Measurements from ENCODE around the gene MYRF. TPM values are rescaled to one million over a fixed set of nuclear protein-coding genes. Genes with fewer than 3 reads are reported as not detected.

Gene MYRF
- polyA plus RNA-seq, 1 donor (not counting 4 experiments of a cell fraction or from before 2014, with no cell fraction given): 0.14 TPM

DNA sequence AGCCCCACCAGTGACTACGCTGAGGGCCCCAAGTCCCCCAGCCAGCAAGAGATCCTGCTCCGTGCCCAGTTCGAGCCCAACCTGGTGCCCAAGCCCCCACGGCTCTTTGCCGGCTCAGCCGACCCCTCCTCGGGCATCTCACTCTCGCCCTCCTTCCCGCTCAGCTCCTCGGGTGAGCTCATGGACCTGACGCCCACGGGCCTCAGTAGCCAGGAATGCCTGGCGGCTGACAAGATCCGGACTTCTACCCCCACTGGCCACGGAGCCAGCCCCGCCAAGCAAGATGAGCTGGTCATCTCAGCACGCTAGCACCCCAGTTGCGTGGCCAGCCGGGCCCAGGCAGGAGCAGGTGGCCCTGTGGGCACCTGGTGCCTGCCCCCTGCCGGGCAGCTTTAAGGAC is 8.3 kb upstream of the MYRF start:
- FAIRE-seq (no peak), DNase-seq (ENCODE audit: low read depth, low spot score) (no peak)
- Histone ChIP-seq H3K4me1 (ENCODE audit: control insufficient read depth, extremely low read depth, insufficient read depth, low read length) (no peaks in the 10 kb centered on the region), H3K9me3 (ENCODE audit: control insufficient read depth, low read depth, low read length) (no peaks in the 10 kb centered on the region), H3K79me2 (ENCODE audit: control insufficient read depth, insufficient read depth, low read length) (no peaks in the 10 kb centered on the region), H3K27ac (ENCODE audit: control insufficient read depth, insufficient read depth, low read length) (no peak overlapping the region), H3K4me3 (ENCODE audit: control insufficient read depth in 2 of 3, extremely low read depth in 1 of 3, insufficient read depth in 2 of 3, low read depth in 1 of 3, low read length in 3 of 3) (no peak overlapping the region), H3K4me2 (ENCODE audit: control insufficient read depth, extremely low read depth, insufficient read depth, low read depth, low read length) (no peak overlapping the region), H3K9ac (ENCODE audit: control insufficient read depth, extremely low read depth, insufficient read depth, low read length) (no peak overlapping the region), H3K36me3 (ENCODE audit: control insufficient read depth in 2 of 2, extremely low read depth in 1 of 2, insufficient read depth in 2 of 2, low read length in 2 of 2) (no peaks in the 10 kb centered on the region), H3K27me3 (ENCODE audit: control insufficient read depth, extremely low read depth, insufficient read depth, low read length) (peaks cover 13% of the 10 kb centered on the region), H3K9me1 (ENCODE audit: control insufficient read depth, extremely low read depth, insufficient read depth, low read length) (no peaks in the 10 kb centered on the region), H2AFZ (ENCODE audit: control insufficient read depth, low read length) (no peak overlapping the region), H4K20me1 (ENCODE audit: control insufficient read depth, extremely low read depth, insufficient read depth, low read length) (no peaks in the 10 kb centered on the region)
- TF ChIP-seq, protein P1, sequence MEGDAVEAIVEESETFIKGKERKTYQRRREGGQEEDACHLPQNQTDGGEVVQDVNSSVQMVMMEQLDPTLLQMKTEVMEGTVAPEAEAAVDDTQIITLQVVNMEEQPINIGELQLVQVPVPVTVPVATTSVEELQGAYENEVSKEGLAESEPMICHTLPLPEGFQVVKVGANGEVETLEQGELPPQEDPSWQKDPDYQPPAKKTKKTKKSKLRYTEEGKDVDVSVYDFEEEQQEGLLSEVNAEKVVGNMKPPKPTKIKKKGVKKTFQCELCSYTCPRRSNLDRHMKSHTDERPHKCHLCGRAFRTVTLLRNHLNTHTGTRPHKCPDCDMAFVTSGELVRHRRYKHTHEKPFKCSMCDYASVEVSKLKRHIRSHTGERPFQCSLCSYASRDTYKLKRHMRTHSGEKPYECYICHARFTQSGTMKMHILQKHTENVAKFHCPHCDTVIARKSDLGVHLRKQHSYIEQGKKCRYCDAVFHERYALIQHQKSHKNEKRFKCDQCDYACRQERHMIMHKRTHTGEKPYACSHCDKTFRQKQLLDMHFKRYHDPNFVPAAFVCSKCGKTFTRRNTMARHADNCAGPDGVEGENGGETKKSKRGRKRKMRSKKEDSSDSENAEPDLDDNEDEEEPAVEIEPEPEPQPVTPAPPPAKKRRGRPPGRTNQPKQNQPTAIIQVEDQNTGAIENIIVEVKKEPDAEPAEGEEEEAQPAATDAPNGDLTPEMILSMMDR (optimal IDR thresholded peaks at IDR 0.05 in 1 of 3, IDR thresholded peaks at IDR 0.05 in 1 of 3, conservative IDR thresholded peaks at IDR 0.05 in 1 of 3; ENCODE audit: extremely low read depth in 1 of 3, insufficient read depth in 2 of 3, low read length in 3 of 3): no peak
- TF ChIP-seq EZH2 (IDR thresholded peaks at IDR 0.05; ENCODE audit: low read length): no peak
- dilution Hi-C loops (cut with MboI; ENCODE audit: extremely low pct_ligation_motif_present, low sequenced_read_pairs): no loop called here

DNA sequence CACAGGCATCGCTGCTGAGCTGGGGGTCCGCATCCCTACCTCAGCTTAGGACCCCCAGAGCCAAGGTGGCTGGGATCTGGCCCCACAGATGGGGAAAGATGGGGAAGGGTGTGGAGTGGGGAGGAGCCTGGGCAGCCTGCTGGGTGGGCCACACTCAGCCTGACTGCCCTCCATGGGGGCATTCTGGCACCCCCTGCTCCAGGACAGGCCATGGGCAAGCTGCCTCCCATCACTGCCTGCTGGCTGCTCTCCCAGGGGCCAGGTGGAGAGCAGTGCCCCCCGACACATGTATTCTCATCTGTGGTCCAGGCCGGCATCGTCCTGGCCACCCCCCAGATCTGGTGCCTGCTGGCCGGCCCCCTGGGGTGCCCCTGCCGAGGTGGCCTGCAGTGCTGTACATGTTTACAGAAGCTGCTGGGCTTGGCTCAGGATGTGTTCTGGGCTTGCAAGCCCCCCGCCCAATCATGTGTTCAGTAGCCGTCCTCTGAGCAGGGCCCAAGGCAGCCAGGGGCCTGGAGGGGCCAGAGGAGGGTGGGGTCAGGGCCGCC is 7.8 kb upstream of the MYRF start:
- H3K9ac ChIP-seq (ENCODE audit: control insufficient read depth, extremely low read depth, insufficient read depth, low read length): no peak overlapping the region
- H3K4me3 ChIP-seq (ENCODE audit: control insufficient read depth in 2 of 3, extremely low read depth in 1 of 3, insufficient read depth in 2 of 3, low read depth in 1 of 3, low read length in 3 of 3): no peak overlapping the region
- FAIRE-seq: no peak
- no peaks in the 10 kb centered on the region for H4K20me1 ChIP-seq (ENCODE audit: control insufficient read depth, extremely low read depth, insufficient read depth, low read length)
- no peak overlapping the region for H2AFZ ChIP-seq (ENCODE audit: control insufficient read depth, low read length)
- H3K4me2 ChIP-seq (ENCODE audit: control insufficient read depth, extremely low read depth, insufficient read depth, low read depth, low read length): no peak overlapping the region
- H3K9me1 ChIP-seq (ENCODE audit: control insufficient read depth, extremely low read depth, insufficient read depth, low read length): no peaks in the 10 kb centered on the region
- H3K27ac ChIP-seq (ENCODE audit: control insufficient read depth, insufficient read depth, low read length): no peak overlapping the region
- peaks cover 14% of the 10 kb centered on the region for H3K27me3 ChIP-seq (ENCODE audit: control insufficient read depth, extremely low read depth, insufficient read depth, low read length)
- dilution Hi-C loops (cut with MboI; ENCODE audit: extremely low pct_ligation_motif_present, low sequenced_read_pairs): no loop called here
- TF ChIP-seq, protein P1 (optimal IDR thresholded peaks at IDR 0.05 in 1 of 3, IDR thresholded peaks at IDR 0.05 in 1 of 3, conservative IDR thresholded peaks at IDR 0.05 in 1 of 3; ENCODE audit: extremely low read depth in 1 of 3, insufficient read depth in 2 of 3, low read length in 3 of 3): no peak
- no peak for TF ChIP-seq EZH2 (IDR thresholded peaks at IDR 0.05; ENCODE audit: low read length)
- DNase-seq (ENCODE audit: low read depth, low spot score): no peak
- H3K36me3 ChIP-seq (ENCODE audit: control insufficient read depth in 2 of 2, extremely low read depth in 1 of 2, insufficient read depth in 2 of 2, low read length in 2 of 2): no peaks in the 10 kb centered on the region
- no peaks in the 10 kb centered on the region for H3K4me1 ChIP-seq (ENCODE audit: control insufficient read depth, extremely low read depth, insufficient read depth, low read length)
- H3K79me2 ChIP-seq (ENCODE audit: control insufficient read depth, insufficient read depth, low read length): no peaks in the 10 kb centered on the region
- no peaks in the 10 kb centered on the region for H3K9me3 ChIP-seq (ENCODE audit: control insufficient read depth, low read depth, low read length)

Data from keratinocyte (primary cell).